NCI-H82 (cell line): ENCODE measurements around the gene WDR5.
A peak's percentile ranks its signal among the peaks of the same experiment; 100 is the strongest.

ENCODE experiments used
- DNase-seq: peaks from one replicate; lab custom pipeline; 2025; lab: John Stamatoyannopoulos, UW

Gene WDR5

GRCh38 chr9:134159566-134160245, 23.8 kb downstream of the WDR5 start:
- DNase-seq, result no peak

- no peak for DNase-seq
Observed at GRCh38 chr9:134161647-134162046, 25.8 kb downstream of the WDR5 start.

GRCh38 chr9:134162212-134162775, 26.4 kb downstream of the WDR5 start:
- DNase-seq, result no peak

GRCh38 chr9:134162926-134163370, 27.1 kb downstream of the WDR5 start:
- no peak for DNase-seq

- peak; percentile 27 for DNase-seq
Observed at GRCh38 chr9:134163371-134164196, 27.7 kb downstream of the WDR5 start.

- DNase-seq, result no peak
Observed at GRCh38 chr9:134164879-134165278, 29.0 kb downstream of the WDR5 start.

GRCh38 chr9:134165357-134166315, 29.8 kb downstream of the WDR5 start:
- no peak for DNase-seq

- DNase-seq, result no peak
Observed at GRCh38 chr9:134166374-134166773, 30.5 kb downstream of the WDR5 start.

- DNase-seq, result no peak
Observed at GRCh38 chr9:134167530-134167931, 31.6 kb downstream of the WDR5 start.

GRCh38 chr9:134168757-134169550, 33.1 kb downstream of the WDR5 start:
- DNase-seq, result no peak

GRCh38 chr9:134169724-134170401, 34.0 kb downstream of the WDR5 start:
- DNase-seq, result no peak

GRCh38 chr9:134170532-134171315, 34.8 kb downstream of the WDR5 start:
- DNase-seq, result no peak

GRCh38 chr9:134171316-134172197, 35.7 kb downstream of the WDR5 start:
- no peak for DNase-seq

GRCh38 chr9:134172198-134173126, 36.6 kb downstream of the WDR5 start:
- DNase-seq, result no peak

- DNase-seq, result no peak
Observed at GRCh38 chr9:134173127-134174072, 37.5 kb downstream of the WDR5 start.

- DNase-seq, result no peak
Observed at GRCh38 chr9:134174073-134174449, 38.2 kb downstream of the WDR5 start.
